ENCODE results near the gene BDKRB2. TPM values are rescaled to one million over a fixed set of nuclear protein-coding genes. Genes with fewer than 3 reads are reported as not detected.
A peak's percentile ranks its signal among the peaks of the same experiment; 100 is the strongest.

BDKRB2 gene
- 10 to 100 TPM in 1 of 2 donors, 1 to 10 TPM in 1; 8.2 to 15.1 TPM for polyA plus RNA-seq

DNA sequence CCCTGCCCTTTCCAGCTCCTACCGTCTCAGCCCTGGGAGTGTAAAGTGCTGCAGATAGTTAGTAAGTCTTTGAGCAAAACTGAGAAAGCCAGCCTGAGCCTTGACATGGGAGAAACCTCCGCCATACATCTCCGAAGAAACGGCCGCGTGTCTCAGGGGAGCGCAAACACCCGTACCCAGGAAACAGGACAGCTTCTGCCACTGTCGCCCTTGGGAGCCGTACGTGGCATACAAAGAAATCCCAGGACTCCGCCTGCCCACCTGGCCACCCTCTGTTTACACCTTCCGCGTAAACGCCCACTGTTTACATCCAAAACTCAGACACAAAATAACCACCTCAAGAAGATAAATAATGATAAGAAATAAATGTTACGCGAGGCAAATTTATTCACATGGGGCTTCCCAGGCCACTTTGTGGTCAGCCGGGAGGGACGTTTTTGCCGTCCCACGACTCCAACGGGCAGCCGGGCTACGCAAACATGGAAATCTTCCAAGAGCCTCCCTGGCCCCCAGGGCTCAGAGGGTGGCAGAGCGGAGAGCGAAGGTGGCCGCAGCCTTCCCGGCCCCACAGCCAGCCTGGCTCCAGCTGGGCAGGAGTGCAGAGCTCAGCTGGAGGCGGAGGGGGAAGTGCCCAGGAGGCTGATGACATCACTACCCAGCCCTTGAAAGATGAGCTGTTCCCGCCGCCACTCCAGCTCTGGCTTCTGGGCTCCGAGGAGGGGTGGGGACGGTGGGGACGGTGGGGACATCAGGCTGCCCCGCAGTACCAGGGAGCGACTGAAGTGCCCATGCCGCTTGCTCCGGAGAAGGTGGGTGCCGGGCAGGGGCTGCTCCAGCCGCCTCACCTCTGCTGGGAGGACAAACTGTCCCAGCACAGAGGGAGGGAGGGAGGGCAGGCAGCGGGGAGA, at the start of gene BDKRB2:
Gene BDKRB2, plus strand, starts transcription at position 689 of the 908 bp plus-strand sequence. CDS start 32,269 bp downstream, outside the sequence.
- Histone ChIP-seq H3K27me3 (ENCODE audit: control insufficient read depth in 1 of 2, insufficient read depth in 2 of 2, low read length in 2 of 2) (no peaks in the 10 kb centered on the region), H3K4me1 (ENCODE audit: control insufficient read depth in 2 of 2, insufficient read depth in 2 of 2, low read length in 1 of 2) (peaks cover 0 to 10% of the 10 kb centered on the region in 2 donors), H3K9me3 (ENCODE audit: control insufficient read depth in 2 of 2, insufficient read depth in 1 of 2, low read depth in 1 of 2, low read length in 1 of 2) (no peaks in the 10 kb centered on the region), H3K36me3 (ENCODE audit: control insufficient read depth in 2 of 2, insufficient read depth in 2 of 2, low read length in 1 of 2) (no peaks in the 10 kb centered on the region), H3K4me3 (ENCODE audit: low read depth in 1 of 2, low read length in 2 of 2) (peak within 1 kb of the TSS; percentile 65 to 83), H3K27ac (ENCODE audit: low read depth in 2 of 2, low read length in 1 of 2) (peak within 1 kb of the TSS; percentile 87 to 99)
- WGBS, 2 donors: 6 to 8% methylated on average over 41 of the region's 41 CpGs

DNA sequence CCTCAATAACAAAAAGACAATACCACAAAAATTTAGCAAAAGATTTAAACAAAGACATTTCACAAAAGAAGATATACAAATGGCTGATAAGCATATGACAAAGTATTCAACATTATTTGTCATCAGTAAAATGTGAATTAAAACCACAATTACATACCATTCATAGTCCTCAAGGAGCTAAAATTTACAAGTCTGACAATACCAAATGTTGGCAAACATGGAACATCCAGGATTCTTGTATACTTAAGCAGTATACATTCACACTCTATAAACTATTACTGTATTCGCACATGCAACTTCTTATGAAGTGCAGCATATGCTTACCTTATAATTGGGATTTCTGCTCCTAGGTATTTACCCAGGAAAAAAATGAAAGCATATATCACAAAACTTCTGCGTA, 49.7 kb upstream of the BDKRB2 start:
- H3K27me3 ChIP-seq (ENCODE audit: control insufficient read depth in 1 of 2, insufficient read depth in 2 of 2, low read length in 2 of 2): no peaks in the 10 kb centered on the region
- no peaks in the 10 kb centered on the region for H3K36me3 ChIP-seq (ENCODE audit: control insufficient read depth in 2 of 2, insufficient read depth in 2 of 2, low read length in 1 of 2)
- no peaks in the 10 kb centered on the region for H3K9me3 ChIP-seq (ENCODE audit: control insufficient read depth in 2 of 2, insufficient read depth in 1 of 2, low read depth in 1 of 2, low read length in 1 of 2)
- no peaks in the 10 kb centered on the region for H3K4me1 ChIP-seq (ENCODE audit: control insufficient read depth in 2 of 2, insufficient read depth in 2 of 2, low read length in 1 of 2)
- H3K27ac ChIP-seq (ENCODE audit: low read depth in 2 of 2, low read length in 1 of 2): no peak overlapping the region
- H3K4me3 ChIP-seq (ENCODE audit: low read depth in 1 of 2, low read length in 2 of 2): no peak overlapping the region
- WGBS, 2 donors: 96% methylated on average over 2 of the region's 2 CpGs

DNA sequence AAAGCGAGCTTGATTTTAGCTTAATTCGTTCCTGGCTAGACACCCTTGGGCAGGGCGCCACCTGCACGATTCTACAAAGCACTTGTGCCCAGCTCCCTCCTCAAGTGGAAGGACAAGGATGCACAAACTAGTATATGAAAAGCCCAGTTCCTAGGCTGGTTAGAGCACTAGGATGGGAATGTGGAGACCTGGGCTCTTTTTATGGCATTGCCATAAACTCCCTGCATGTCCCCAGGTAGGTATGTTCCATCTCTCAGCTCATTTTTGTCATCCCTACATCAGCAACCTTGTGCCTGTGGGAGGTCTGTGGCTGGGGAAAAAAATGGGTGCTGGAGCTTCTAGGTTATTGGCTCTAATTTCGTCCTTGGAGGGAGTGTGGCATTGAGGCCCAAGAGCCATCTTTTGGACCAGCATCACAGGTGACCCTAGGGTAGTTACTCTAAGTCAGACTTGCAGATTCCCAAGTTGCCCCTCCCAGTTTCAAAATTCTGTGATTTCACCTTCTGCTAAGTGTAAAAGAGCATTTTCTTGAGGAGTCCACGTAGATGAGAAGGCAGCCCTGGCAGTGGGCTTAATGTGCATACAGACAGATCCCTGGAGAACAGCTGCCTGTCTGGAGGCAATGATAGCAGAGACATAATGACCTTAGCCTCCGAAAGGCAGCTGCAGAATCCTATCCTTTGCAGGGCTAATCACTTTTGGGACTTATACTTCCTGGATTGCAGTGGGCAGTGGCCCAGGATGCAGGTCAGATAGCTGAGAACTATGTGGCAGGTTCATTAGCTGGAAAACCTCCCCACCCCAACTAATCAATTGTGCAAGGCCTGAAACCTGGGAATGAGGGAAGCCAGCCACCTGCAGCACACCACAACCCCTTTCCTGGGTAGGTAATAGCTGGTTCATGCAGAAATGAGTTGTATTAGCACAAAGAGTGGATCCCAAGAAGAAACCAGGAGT, 47.6 kb upstream of the BDKRB2 start:
- H3K27me3 ChIP-seq (ENCODE audit: control insufficient read depth in 1 of 2, insufficient read depth in 2 of 2, low read length in 2 of 2): no peaks in the 10 kb centered on the region
- no peaks in the 10 kb centered on the region for H3K4me1 ChIP-seq (ENCODE audit: control insufficient read depth in 2 of 2, insufficient read depth in 2 of 2, low read length in 1 of 2)
- no peaks in the 10 kb centered on the region for H3K9me3 ChIP-seq (ENCODE audit: control insufficient read depth in 2 of 2, insufficient read depth in 1 of 2, low read depth in 1 of 2, low read length in 1 of 2)
- H3K4me3 ChIP-seq (ENCODE audit: low read depth in 1 of 2, low read length in 2 of 2): no peak overlapping the region
- no peaks in the 10 kb centered on the region for H3K36me3 ChIP-seq (ENCODE audit: control insufficient read depth in 2 of 2, insufficient read depth in 2 of 2, low read length in 1 of 2)
- H3K27ac ChIP-seq (ENCODE audit: low read depth in 2 of 2, low read length in 1 of 2): no peak overlapping the region
- 79 to 82% methylated on average over 7 of the region's 7 CpGs for WGBS, 2 donors

DNA sequence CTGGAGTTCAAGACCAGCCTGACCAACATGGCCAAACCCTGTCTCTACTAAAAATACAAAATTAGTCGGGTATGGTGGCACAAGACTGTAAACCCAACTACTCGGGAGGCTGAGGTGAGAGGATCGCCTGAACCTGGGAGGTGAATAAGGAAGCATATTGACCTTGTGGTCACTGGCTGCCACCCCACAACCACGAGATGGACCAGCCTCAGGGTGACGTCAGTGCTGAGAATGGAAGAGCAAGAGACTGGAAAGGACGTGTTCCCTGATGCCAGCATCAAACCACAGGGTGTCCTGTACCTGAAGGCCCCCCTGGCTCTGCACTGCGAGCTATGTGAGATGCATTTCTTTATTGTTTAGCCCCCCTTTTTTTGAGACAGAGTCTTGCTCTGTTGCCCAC, 45.9 kb upstream of the BDKRB2 start:
- Histone ChIP-seq H3K4me1 (ENCODE audit: control insufficient read depth in 2 of 2, insufficient read depth in 2 of 2, low read length in 1 of 2) (no peaks in the 10 kb centered on the region), H3K36me3 (ENCODE audit: control insufficient read depth in 2 of 2, insufficient read depth in 2 of 2, low read length in 1 of 2) (no peaks in the 10 kb centered on the region)
- 90 to 91% methylated on average over 7 of the region's 7 CpGs for WGBS, 2 donors

DNA sequence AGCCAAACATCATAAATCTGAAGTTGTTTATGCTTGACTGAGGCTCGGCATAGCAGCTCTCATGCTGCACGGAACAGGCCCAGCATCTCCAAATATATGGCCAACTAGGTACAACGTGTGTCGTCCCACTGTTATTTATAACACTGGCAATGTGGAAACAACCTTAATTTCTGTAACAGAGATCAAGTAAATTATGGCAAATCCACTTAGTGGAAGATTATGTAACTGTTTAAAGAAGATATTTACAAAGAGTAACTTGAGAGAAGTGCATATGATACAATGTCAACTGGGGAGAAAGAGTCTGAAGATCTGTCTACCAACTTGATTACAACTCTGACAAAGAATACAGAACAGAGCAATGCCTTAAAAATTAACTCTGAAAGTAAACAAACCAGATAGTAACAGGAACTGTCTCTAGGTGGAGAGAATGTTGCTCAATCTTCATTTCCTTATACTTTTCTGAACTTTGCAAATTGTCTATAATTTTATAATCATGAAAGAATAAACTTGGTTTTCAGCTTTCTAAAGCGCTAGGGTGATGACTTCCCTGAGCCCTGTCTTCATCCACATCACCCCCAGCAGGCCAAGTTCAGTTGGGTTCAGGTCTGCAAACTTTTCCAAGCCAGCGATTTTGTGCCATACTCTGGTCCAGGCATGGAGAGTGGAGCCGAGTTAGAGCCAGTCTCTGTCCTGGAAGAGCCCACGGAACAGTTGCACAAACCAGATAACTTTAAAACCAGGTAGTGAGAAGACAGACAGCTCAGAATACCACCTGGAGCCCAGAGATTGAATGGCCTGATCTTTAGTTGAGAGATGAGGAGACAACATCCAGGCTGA, 44.3 kb upstream of the BDKRB2 start:
- H3K27me3 ChIP-seq (ENCODE audit: control insufficient read depth in 1 of 2, insufficient read depth in 2 of 2, low read length in 2 of 2): no peaks in the 10 kb centered on the region
- 81 to 88% methylated on average over 8 of the region's 8 CpGs for WGBS, 2 donors
- no peaks in the 10 kb centered on the region for H3K9me3 ChIP-seq (ENCODE audit: control insufficient read depth in 2 of 2, insufficient read depth in 1 of 2, low read depth in 1 of 2, low read length in 1 of 2)
- no peak overlapping the region for H3K4me3 ChIP-seq (ENCODE audit: low read depth in 1 of 2, low read length in 2 of 2)
- H3K4me1 ChIP-seq (ENCODE audit: control insufficient read depth in 2 of 2, insufficient read depth in 2 of 2, low read length in 1 of 2): no peaks in the 10 kb centered on the region
- no peak overlapping the region for H3K27ac ChIP-seq (ENCODE audit: low read depth in 2 of 2, low read length in 1 of 2)
- H3K36me3 ChIP-seq (ENCODE audit: control insufficient read depth in 2 of 2, insufficient read depth in 2 of 2, low read length in 1 of 2): no peaks in the 10 kb centered on the region

More for the DNA sequence above, 45.9 kb upstream of the BDKRB2 start:
- Histone ChIP-seq H3K9me3 (ENCODE audit: control insufficient read depth in 2 of 2, insufficient read depth in 1 of 2, low read depth in 1 of 2, low read length in 1 of 2) (no peaks in the 10 kb centered on the region), H3K27me3 (ENCODE audit: control insufficient read depth in 1 of 2, insufficient read depth in 2 of 2, low read length in 2 of 2) (no peaks in the 10 kb centered on the region), H3K4me3 (ENCODE audit: low read depth in 1 of 2, low read length in 2 of 2) (no peak overlapping the region), H3K27ac (ENCODE audit: low read depth in 2 of 2, low read length in 1 of 2) (no peak overlapping the region)

DNA sequence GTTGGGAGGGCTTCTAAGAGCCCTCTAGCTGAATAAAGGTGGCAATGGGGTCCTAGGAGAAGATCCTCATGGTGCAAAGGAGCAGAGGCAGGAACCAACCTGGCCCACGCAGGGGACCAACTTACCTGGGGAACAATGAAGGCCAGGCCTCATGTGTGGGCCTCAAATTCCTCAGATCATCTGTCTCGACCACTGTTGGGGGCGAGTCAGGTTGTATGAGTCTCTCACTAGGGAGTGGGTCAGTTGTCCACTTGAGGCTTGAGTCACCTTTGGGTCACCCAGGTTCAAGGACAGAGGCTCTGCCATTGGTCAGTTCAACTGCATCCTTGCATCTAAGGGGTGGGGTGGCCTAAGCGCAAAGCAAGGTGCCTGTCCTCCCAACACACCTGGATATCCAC, 43.7 kb upstream of the BDKRB2 start:
- H3K9me3 ChIP-seq (ENCODE audit: control insufficient read depth in 2 of 2, insufficient read depth in 1 of 2, low read depth in 1 of 2, low read length in 1 of 2): no peaks in the 10 kb centered on the region
- H3K27ac ChIP-seq (ENCODE audit: low read depth in 2 of 2, low read length in 1 of 2): no peak overlapping the region
- H3K36me3 ChIP-seq (ENCODE audit: control insufficient read depth in 2 of 2, insufficient read depth in 2 of 2, low read length in 1 of 2): no peaks in the 10 kb centered on the region
- WGBS, 2 donors: 94% methylated on average over 4 of the region's 4 CpGs
- H3K4me1 ChIP-seq (ENCODE audit: control insufficient read depth in 2 of 2, insufficient read depth in 2 of 2, low read length in 1 of 2): peaks cover 0 to 1% of the 10 kb centered on the region in 2 donors
- no peak overlapping the region for H3K4me3 ChIP-seq (ENCODE audit: low read depth in 1 of 2, low read length in 2 of 2)
- H3K27me3 ChIP-seq (ENCODE audit: control insufficient read depth in 1 of 2, insufficient read depth in 2 of 2, low read length in 2 of 2): no peaks in the 10 kb centered on the region

DNA sequence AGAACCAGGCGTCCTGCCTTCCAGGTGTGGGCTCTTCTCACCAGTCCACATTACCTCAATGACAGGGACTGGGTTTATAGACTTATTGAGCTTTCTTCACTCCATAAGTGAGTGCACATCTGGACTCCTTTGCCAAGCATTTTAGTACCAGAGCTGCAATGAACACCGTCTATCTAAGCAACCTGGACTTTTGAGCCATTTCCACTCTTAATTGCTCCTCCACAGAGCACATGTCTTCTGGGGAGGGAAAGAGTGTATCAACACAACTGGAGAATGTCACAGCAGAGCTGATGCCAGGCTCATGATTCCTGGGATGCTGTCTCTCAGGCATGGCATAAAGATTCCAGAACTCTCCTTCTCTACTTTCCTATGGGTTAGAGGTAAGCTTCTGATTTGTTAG, 43.0 kb upstream of the BDKRB2 start:
- Histone ChIP-seq H3K4me1 (ENCODE audit: control insufficient read depth in 2 of 2, insufficient read depth in 2 of 2, low read length in 1 of 2) (peaks cover 0 to 9% of the 10 kb centered on the region in 2 donors), H3K27ac (ENCODE audit: low read depth in 2 of 2, low read length in 1 of 2) (no peak overlapping the region), H3K27me3 (ENCODE audit: control insufficient read depth in 1 of 2, insufficient read depth in 2 of 2, low read length in 2 of 2) (no peaks in the 10 kb centered on the region), H3K9me3 (ENCODE audit: control insufficient read depth in 2 of 2, insufficient read depth in 1 of 2, low read depth in 1 of 2, low read length in 1 of 2) (no peaks in the 10 kb centered on the region), H3K4me3 (ENCODE audit: low read depth in 1 of 2, low read length in 2 of 2) (no peak overlapping the region), H3K36me3 (ENCODE audit: control insufficient read depth in 2 of 2, insufficient read depth in 2 of 2, low read length in 1 of 2) (no peaks in the 10 kb centered on the region)
- 83 to 88% methylated on average over 2 of the region's 2 CpGs for WGBS, 2 donors

DNA sequence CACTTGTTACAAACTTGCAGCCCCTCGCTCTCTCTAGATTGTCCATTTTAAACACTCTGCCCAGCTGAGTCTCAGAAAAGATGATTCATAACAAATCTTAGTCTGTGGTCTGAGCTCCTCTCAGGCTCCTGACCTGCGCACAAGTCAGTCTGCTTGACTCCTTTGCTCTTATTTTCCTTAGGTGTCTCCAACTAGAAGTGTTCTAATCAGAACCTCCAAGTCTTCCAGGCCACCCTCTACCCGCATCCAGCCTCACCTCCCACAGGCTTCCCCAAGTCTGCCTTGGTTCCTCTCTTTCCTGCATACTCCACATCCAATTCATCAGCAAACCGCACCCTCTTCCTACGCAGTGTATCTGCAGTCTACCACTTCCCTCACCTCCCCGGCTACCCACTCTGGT, 42.4 kb upstream of the BDKRB2 start:
- no peaks in the 10 kb centered on the region for H3K27me3 ChIP-seq (ENCODE audit: control insufficient read depth in 1 of 2, insufficient read depth in 2 of 2, low read length in 2 of 2)
- 93 to 95% methylated on average over 6 of the region's 6 CpGs for WGBS, 2 donors

DNA sequence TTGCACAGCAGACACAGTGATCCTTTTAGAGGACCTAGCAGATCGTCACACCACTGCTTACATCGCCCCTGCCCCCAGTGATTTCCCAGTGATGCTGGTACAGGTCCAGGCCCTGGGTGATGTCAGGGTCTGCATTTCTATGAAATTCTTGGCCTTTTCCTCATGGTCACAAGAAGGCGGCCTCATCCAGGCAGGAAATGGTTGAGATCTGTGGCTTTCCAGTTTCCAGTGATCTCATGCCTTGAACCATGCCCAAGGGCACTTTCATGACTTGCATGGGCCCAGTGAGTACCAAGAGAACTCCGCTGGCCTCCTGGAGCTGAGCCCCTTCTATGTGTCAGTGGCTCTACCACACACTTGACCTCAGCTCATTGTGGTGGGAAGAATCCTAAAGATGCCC, 41.9 kb upstream of the BDKRB2 start:
- Histone ChIP-seq H3K27me3 (ENCODE audit: control insufficient read depth in 1 of 2, insufficient read depth in 2 of 2, low read length in 2 of 2) (no peaks in the 10 kb centered on the region), H3K4me3 (ENCODE audit: low read depth in 1 of 2, low read length in 2 of 2) (no peak overlapping the region), H3K27ac (ENCODE audit: low read depth in 2 of 2, low read length in 1 of 2) (no peak overlapping the region), H3K36me3 (ENCODE audit: control insufficient read depth in 2 of 2, insufficient read depth in 2 of 2, low read length in 1 of 2) (no peaks in the 10 kb centered on the region), H3K9me3 (ENCODE audit: control insufficient read depth in 2 of 2, insufficient read depth in 1 of 2, low read depth in 1 of 2, low read length in 1 of 2) (no peaks in the 10 kb centered on the region), H3K4me1 (ENCODE audit: control insufficient read depth in 2 of 2, insufficient read depth in 2 of 2, low read length in 1 of 2) (peaks cover 2 to 15% of the 10 kb centered on the region in 2 donors)
- WGBS, 2 donors: 87 to 95% methylated on average over 4 of the region's 4 CpGs

More for the DNA sequence above, 42.4 kb upstream of the BDKRB2 start:
- Histone ChIP-seq H3K4me3 (ENCODE audit: low read depth in 1 of 2, low read length in 2 of 2) (no peak overlapping the region), H3K9me3 (ENCODE audit: control insufficient read depth in 2 of 2, insufficient read depth in 1 of 2, low read depth in 1 of 2, low read length in 1 of 2) (no peaks in the 10 kb centered on the region), H3K36me3 (ENCODE audit: control insufficient read depth in 2 of 2, insufficient read depth in 2 of 2, low read length in 1 of 2) (no peaks in the 10 kb centered on the region), H3K4me1 (ENCODE audit: control insufficient read depth in 2 of 2, insufficient read depth in 2 of 2, low read length in 1 of 2) (peaks cover 0 to 15% of the 10 kb centered on the region in 2 donors), H3K27ac (ENCODE audit: low read depth in 2 of 2, low read length in 1 of 2) (no peak overlapping the region)
